Measurements from ENCODE around the gene NELL1.
A peak's percentile ranks its signal among the peaks of the same experiment; 100 is the strongest.
"Not testable (repeated sequence)": the region's sequence is repeated elsewhere in the genome, so short reads cannot be mapped to it uniquely, and the experiment has no call there.

NELL1 gene

GRCh38 chr11:21205205-21205604 is 535.8 kb downstream of the NELL1 start:
- DNase-seq (ENCODE audit: low spot score): no peak

GRCh38 chr11:21225860-21226259 is 556.5 kb downstream of the NELL1 start:
- no peak for DNase-seq (ENCODE audit: low spot score)

- no peak for DNase-seq (ENCODE audit: low spot score)
These were observed 559.8 kb downstream of the NELL1 start for GRCh38 chr11:21229224-21229623.

- no peak for DNase-seq (ENCODE audit: low spot score)
These were observed 580.8 kb downstream of the NELL1 start for GRCh38 chr11:21250196-21250595.

GRCh38 chr11:21254055-21254454 is 584.7 kb downstream of the NELL1 start:
- no peak for DNase-seq (ENCODE audit: low spot score)

GRCh38 chr11:21254790-21255189 is 585.4 kb downstream of the NELL1 start:
- no peak for DNase-seq (ENCODE audit: low spot score)

- DNase-seq (ENCODE audit: low spot score): no peak
These were observed 588.1 kb downstream of the NELL1 start for GRCh38 chr11:21257461-21257860.

GRCh38 chr11:21258414-21258813 is 589.0 kb downstream of the NELL1 start:
- no peak for DNase-seq (ENCODE audit: low spot score)

- no peak for DNase-seq (ENCODE audit: low spot score)
These were observed 590.7 kb downstream of the NELL1 start for GRCh38 chr11:21260101-21260500.

- no peak for DNase-seq (ENCODE audit: low spot score)
These were observed 593.6 kb downstream of the NELL1 start for GRCh38 chr11:21262992-21263391.

- no peak for DNase-seq (ENCODE audit: low spot score)
These were observed 594.7 kb downstream of the NELL1 start for GRCh38 chr11:21264125-21264524.

GRCh38 chr11:21268036-21268435 is 598.6 kb downstream of the NELL1 start:
- no peak for DNase-seq (ENCODE audit: low spot score)

- not testable (repeated sequence) for DNase-seq (ENCODE audit: low spot score)
These were observed 602.8 kb downstream of the NELL1 start for GRCh38 chr11:21272139-21272538.

GRCh38 chr11:21278840-21279239 is 609.5 kb downstream of the NELL1 start:
- no peak for DNase-seq (ENCODE audit: low spot score)

GRCh38 chr11:21285104-21285503 is 615.7 kb downstream of the NELL1 start:
- DNase-seq (ENCODE audit: low spot score): no peak

GRCh38 chr11:21289686-21290085 is 620.3 kb downstream of the NELL1 start:
- DNase-seq (ENCODE audit: low spot score): no peak

- no peak for DNase-seq (ENCODE audit: low spot score)
These were observed 626.1 kb downstream of the NELL1 start for GRCh38 chr11:21295508-21295907.

GRCh38 chr11:21301981-21302380 is 632.6 kb downstream of the NELL1 start:
- DNase-seq (ENCODE audit: low spot score): no peak

GRCh38 chr11:21306739-21307358 is 637.5 kb downstream of the NELL1 start:
- DNase-seq (ENCODE audit: low spot score): no peak

- DNase-seq (ENCODE audit: low spot score): no peak
These were observed 638.5 kb downstream of the NELL1 start for GRCh38 chr11:21307874-21308273.

GRCh38 chr11:21316591-21316990 is 647.2 kb downstream of the NELL1 start:
- no peak for DNase-seq (ENCODE audit: low spot score)

GRCh38 chr11:21321072-21321471 is 651.7 kb downstream of the NELL1 start:
- no peak for DNase-seq (ENCODE audit: low spot score)

GRCh38 chr11:21321530-21321929 is 652.1 kb downstream of the NELL1 start:
- DNase-seq (ENCODE audit: low spot score): no peak

GRCh38 chr11:21323617-21324016 is 654.2 kb downstream of the NELL1 start:
- peak; percentile 13 for DNase-seq (ENCODE audit: low spot score)

- no peak for DNase-seq (ENCODE audit: low spot score)
These were observed 673.8 kb downstream of the NELL1 start for GRCh38 chr11:21343204-21343603.
